Ishikawa (cell line): ENCODE data around the gene PACRGL.

Experiments
- CEBPB ChIP-seq: IDR thresholded peaks from 2 replicates; pipeline ENCODE4 v1.6.1; 2012
- CREB1 ChIP-seq: IDR thresholded peaks from 2 replicates; pipeline ENCODE4 v1.6.1; 2012; ENCODE audit warnings: low read depth
- EGR1 ChIP-seq: IDR thresholded peaks from 2 replicates; pipeline ENCODE4 v1.6.1; 2012
- EP300 ChIP-seq: IDR thresholded peaks from 2 replicates; pipeline ENCODE4 v1.6.1; 2012; ENCODE audit warnings: borderline replicate concordance
- FOXM1 ChIP-seq: IDR thresholded peaks from 2 replicates; pipeline ENCODE4 v1.6.1; 2012; ENCODE audit warnings: low read depth, borderline replicate concordance
- MAX ChIP-seq: IDR thresholded peaks from 2 replicates; pipeline ENCODE4 v1.6.1; 2012
- NFIC ChIP-seq: IDR thresholded peaks from 2 replicates; pipeline ENCODE4 v1.6.1; 2012
- RAD21 ChIP-seq: IDR thresholded peaks from 2 replicates; pipeline ENCODE4 v1.6.1; 2012; ENCODE audit warnings: low read depth
- TAF1 ChIP-seq: IDR thresholded peaks from 2 replicates; pipeline ENCODE4 v1.6.1; 2012; ENCODE audit warnings: low read depth, mild to moderate bottlenecking
- TCF12 ChIP-seq: IDR thresholded peaks from 2 replicates; pipeline ENCODE4 v1.6.1; 2012; ENCODE audit warnings: low read depth
- TEAD4 ChIP-seq: IDR thresholded peaks from 2 replicates; pipeline ENCODE4 v1.6.1; 2012
- USF1 ChIP-seq: IDR thresholded peaks from 2 replicates; pipeline ENCODE4 v1.6.1; 2012
- YY1 ChIP-seq: IDR thresholded peaks from 2 replicates; pipeline ENCODE4 v1.6.1; 2012; ENCODE audit warnings: low read depth
- ZBTB7A ChIP-seq: IDR thresholded peaks from 2 replicates; pipeline ENCODE4 v1.6.1; 2012; ENCODE audit warnings: low read depth
- TF ChIP-seq, protein P1 (sequence below): IDR thresholded peaks from 2 replicates; pipeline ENCODE4 v1.6.1; 2012; ENCODE audit warnings: low read depth, mild to moderate bottlenecking

The PACRGL gene

GRCh38 chr4:20711335-20711734, 11.1 kb downstream of the PACRGL start:
- TF ChIP-seq EP300, result no peak
- no peak for TF ChIP-seq TCF12
- no peak for TF ChIP-seq ZBTB7A
- no peak for TF ChIP-seq YY1
- TF ChIP-seq CREB1, result no peak
- no peak for TF ChIP-seq NFIC
- no peak for TF ChIP-seq MAX
- TF ChIP-seq EGR1, result no peak
- TF ChIP-seq, protein P1, sequence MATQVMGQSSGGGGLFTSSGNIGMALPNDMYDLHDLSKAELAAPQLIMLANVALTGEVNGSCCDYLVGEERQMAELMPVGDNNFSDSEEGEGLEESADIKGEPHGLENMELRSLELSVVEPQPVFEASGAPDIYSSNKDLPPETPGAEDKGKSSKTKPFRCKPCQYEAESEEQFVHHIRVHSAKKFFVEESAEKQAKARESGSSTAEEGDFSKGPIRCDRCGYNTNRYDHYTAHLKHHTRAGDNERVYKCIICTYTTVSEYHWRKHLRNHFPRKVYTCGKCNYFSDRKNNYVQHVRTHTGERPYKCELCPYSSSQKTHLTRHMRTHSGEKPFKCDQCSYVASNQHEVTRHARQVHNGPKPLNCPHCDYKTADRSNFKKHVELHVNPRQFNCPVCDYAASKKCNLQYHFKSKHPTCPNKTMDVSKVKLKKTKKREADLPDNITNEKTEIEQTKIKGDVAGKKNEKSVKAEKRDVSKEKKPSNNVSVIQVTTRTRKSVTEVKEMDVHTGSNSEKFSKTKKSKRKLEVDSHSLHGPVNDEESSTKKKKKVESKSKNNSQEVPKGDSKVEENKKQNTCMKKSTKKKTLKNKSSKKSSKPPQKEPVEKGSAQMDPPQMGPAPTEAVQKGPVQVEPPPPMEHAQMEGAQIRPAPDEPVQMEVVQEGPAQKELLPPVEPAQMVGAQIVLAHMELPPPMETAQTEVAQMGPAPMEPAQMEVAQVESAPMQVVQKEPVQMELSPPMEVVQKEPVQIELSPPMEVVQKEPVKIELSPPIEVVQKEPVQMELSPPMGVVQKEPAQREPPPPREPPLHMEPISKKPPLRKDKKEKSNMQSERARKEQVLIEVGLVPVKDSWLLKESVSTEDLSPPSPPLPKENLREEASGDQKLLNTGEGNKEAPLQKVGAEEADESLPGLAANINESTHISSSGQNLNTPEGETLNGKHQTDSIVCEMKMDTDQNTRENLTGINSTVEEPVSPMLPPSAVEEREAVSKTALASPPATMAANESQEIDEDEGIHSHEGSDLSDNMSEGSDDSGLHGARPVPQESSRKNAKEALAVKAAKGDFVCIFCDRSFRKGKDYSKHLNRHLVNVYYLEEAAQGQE, result no peak
- no peak for TF ChIP-seq RAD21
- TF ChIP-seq TAF1, result no peak
- TF ChIP-seq CEBPB, result no peak
- TF ChIP-seq USF1, result no peak
- TF ChIP-seq TEAD4, result no peak
- no peak for TF ChIP-seq FOXM1

GRCh38 chr4:20723019-20723418, 22.8 kb downstream of the PACRGL start:
- no peak for TF ChIP-seq FOXM1

- no peak for TF ChIP-seq ZBTB7A
- no peak for TF ChIP-seq USF1
- TF ChIP-seq NFIC, result no peak
- no peak for TF ChIP-seq TCF12
- no peak for TF ChIP-seq EGR1
- TF ChIP-seq CREB1, result no peak
- no peak for TF ChIP-seq YY1
- TF ChIP-seq CEBPB, result no peak
- no peak for TF ChIP-seq TEAD4
- no peak for TF ChIP-seq EP300
- no peak for TF ChIP-seq RAD21
- no peak for TF ChIP-seq MAX
- TF ChIP-seq, protein P1, result no peak
- TF ChIP-seq TAF1, result no peak
Measured at GRCh38 chr4:20723463-20723862, 23.2 kb downstream of the PACRGL start.

GRCh38 chr4:20724915-20725314, 24.7 kb downstream of the PACRGL start:
- TF ChIP-seq CEBPB (no peak), FOXM1 (no peak), NFIC (no peak), YY1 (no peak), TAF1 (no peak), ZBTB7A (no peak)

DNA sequence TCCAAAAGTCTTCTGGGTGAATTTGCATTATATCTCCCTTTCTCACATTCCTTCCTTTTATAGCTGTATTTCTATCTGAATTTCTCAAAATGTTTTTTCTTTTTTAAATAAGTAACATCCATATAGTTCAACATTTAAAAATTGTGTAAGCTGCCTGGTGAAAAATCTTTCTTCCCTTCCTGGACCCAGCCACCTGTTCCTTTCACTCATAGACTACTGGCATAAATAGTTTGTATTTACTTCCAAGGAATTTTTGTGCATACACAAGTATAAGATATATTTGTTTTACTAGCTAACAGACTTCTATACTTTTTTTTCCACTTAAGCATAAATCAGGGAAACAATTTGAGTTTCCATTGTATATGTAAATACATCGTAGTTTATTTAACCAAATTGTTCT, 35.7 kb downstream of the PACRGL start:
- TF ChIP-seq MAX (no peak), RAD21 (no peak), TCF12 (no peak), EP300 (no peak), FOXM1 (no peak), ZBTB7A (no peak), EGR1 (no peak), CEBPB (no peak), USF1 (no peak), CREB1 (no peak), TEAD4 (no peak), TAF1 (no peak), YY1 (no peak), NFIC (no peak)
- TF ChIP-seq, protein P1, result no peak
